Activated B cell treated with CpG ODN at 0.5 μM for 24 hours (primary cell): Measurements from ENCODE around the gene PARVG. TPM values are rescaled to one million over a fixed set of nuclear protein-coding genes. Genes with fewer than 3 reads are reported as not detected.

ENCODE experiments used
- ATAC-seq: fragments of 200-7000 bp; cut with Tn5 transposase; one replicate; pipeline ENCODE4 v1.10.0; 2021; ENCODE audit warnings: low read depth, mild to moderate bottlenecking, moderate library complexity
- CTCF ChIA-PET: fragments of 350-600 bp; sonication (Branson Sonifier 250); formaldehyde crosslinking; loops from one replicate; lab custom pipeline; 2021; ENCODE audit warnings: antibody characterized with exemption; lab: Charles Lee
- POLR2A ChIA-PET: fragments of 350-600 bp; sonication (Branson Sonifier 250); formaldehyde crosslinking; loops from one replicate; lab custom pipeline; 2021; ENCODE audit warnings: antibody characterized with exemption; lab: Charles Lee
- DNase-seq: peaks from one replicate; pipeline ENCODE4 v3.0.0; 2022
- H3K27ac Mint-ChIP-seq: one replicate; pipeline ENCODE4 v1.8.0; 2020; ENCODE audit warnings: mixed read lengths
- H3K27me3 Mint-ChIP-seq: one replicate; pipeline ENCODE4 v1.8.0; 2021; ENCODE audit warnings: mixed read lengths
- H3K36me3 Mint-ChIP-seq: one replicate; pipeline ENCODE4 v1.8.0; 2021; ENCODE audit warnings: low read depth, mixed read lengths
- H3K4me1 Mint-ChIP-seq: one replicate; pipeline ENCODE4 v1.8.0; 2021; ENCODE audit warnings: mixed read lengths
- H3K4me3 Mint-ChIP-seq: one replicate; pipeline ENCODE4 v1.8.0; 2020; ENCODE audit warnings: mild to moderate bottlenecking, mixed read lengths
- H3K9me3 Mint-ChIP-seq: one replicate; pipeline ENCODE4 v1.8.0; 2020; ENCODE audit warnings: mixed read lengths
- intact Hi-C: fragments of 100-400 bp; cut with micrococcal nuclease; formaldehyde crosslinking; loops from one replicate; pipeline ENCODE4 v1.15.1; 2024
- total RNA-seq: library from RNA; stranded (reverse); gene quantifications from 2 replicates; pipeline ENCODE4 v1.2.3, GENCODE V29; 2022
- TF ChIP-seq, protein P1 (sequence below): fragments of 200-600 bp; IDR thresholded peaks from one replicate; pipeline ENCODE4 v1.8.0; 2022; ENCODE audit warnings: antibody characterized with exemption, mild to moderate bottlenecking

The PARVG gene
- total RNA-seq, 1 donor from 2014 or later: 96.1 TPM

GRCh38 chr22:44164031-44164430 lies 16.7 kb upstream of the PARVG start:
- TF ChIP-seq, protein P1, sequence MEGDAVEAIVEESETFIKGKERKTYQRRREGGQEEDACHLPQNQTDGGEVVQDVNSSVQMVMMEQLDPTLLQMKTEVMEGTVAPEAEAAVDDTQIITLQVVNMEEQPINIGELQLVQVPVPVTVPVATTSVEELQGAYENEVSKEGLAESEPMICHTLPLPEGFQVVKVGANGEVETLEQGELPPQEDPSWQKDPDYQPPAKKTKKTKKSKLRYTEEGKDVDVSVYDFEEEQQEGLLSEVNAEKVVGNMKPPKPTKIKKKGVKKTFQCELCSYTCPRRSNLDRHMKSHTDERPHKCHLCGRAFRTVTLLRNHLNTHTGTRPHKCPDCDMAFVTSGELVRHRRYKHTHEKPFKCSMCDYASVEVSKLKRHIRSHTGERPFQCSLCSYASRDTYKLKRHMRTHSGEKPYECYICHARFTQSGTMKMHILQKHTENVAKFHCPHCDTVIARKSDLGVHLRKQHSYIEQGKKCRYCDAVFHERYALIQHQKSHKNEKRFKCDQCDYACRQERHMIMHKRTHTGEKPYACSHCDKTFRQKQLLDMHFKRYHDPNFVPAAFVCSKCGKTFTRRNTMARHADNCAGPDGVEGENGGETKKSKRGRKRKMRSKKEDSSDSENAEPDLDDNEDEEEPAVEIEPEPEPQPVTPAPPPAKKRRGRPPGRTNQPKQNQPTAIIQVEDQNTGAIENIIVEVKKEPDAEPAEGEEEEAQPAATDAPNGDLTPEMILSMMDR: no peak
- ATAC-seq: no peak

GRCh38 chr22:44165286-44165874 lies 15.3 kb upstream of the PARVG start:
- TF ChIP-seq, protein P1: no peak
- H3K36me3 Mint-ChIP-seq: peaks cover 47% of the 10 kb centered on the region
- DNase-seq (no peak), ATAC-seq (no peak)
- no peak overlapping the region for H3K27ac Mint-ChIP-seq
- ChIA-PET CTCF (no interaction called here), POLR2A (interaction anchor here (1.0 kb wide), 1 partner anchor 16 kb away, joined by 3 read pairs; the partner anchor contains the start of gene PARVG)
- no peaks in the 10 kb centered on the region for H3K9me3 Mint-ChIP-seq
- intact Hi-C loops: no loop called here
- no peaks in the 10 kb centered on the region for H3K4me1 Mint-ChIP-seq
- H3K4me3 Mint-ChIP-seq: no peak overlapping the region
- no peaks in the 10 kb centered on the region for H3K27me3 Mint-ChIP-seq

More at GRCh38 chr22:44164031-44164430, 16.7 kb upstream of the PARVG start:
- intact Hi-C loops: no loop called here
- no peaks in the 10 kb centered on the region for H3K9me3 Mint-ChIP-seq
- H3K4me3 Mint-ChIP-seq: no peak overlapping the region
- H3K36me3 Mint-ChIP-seq: peaks cover 54% of the 10 kb centered on the region
- H3K27me3 Mint-ChIP-seq: no peaks in the 10 kb centered on the region
- ChIA-PET POLR2A (no interaction called here), CTCF (no interaction called here)
- no peak for DNase-seq
- no peaks in the 10 kb centered on the region for H3K4me1 Mint-ChIP-seq
- no peak overlapping the region for H3K27ac Mint-ChIP-seq

- no peaks in the 10 kb centered on the region for H3K27me3 Mint-ChIP-seq
- peaks cover 42% of the 10 kb centered on the region for H3K36me3 Mint-ChIP-seq
- TF ChIP-seq, protein P1: no peak
- no peak overlapping the region for H3K27ac Mint-ChIP-seq
- ATAC-seq: no peak
- H3K9me3 Mint-ChIP-seq: no peaks in the 10 kb centered on the region
- no peak for DNase-seq
- ChIA-PET POLR2A (no interaction called here), CTCF (no interaction called here)
- intact Hi-C loops: no loop called here
- H3K4me3 Mint-ChIP-seq: no peak overlapping the region
- no peaks in the 10 kb centered on the region for H3K4me1 Mint-ChIP-seq
Measured at GRCh38 chr22:44166498-44167276, 14.0 kb upstream of the PARVG start.

GRCh38 chr22:44167501-44167900 lies 13.2 kb upstream of the PARVG start:
- Mint-ChIP-seq H3K27me3 (no peaks in the 10 kb centered on the region), H3K36me3 (peaks cover 40% of the 10 kb centered on the region), H3K4me3 (no peak overlapping the region), H3K27ac (no peak overlapping the region), H3K4me1 (peaks cover 8% of the 10 kb centered on the region), H3K9me3 (no peaks in the 10 kb centered on the region)
- ChIA-PET POLR2A (no interaction called here), CTCF (no interaction called here)
- no peak for DNase-seq
- TF ChIP-seq, protein P1: no peak
- ATAC-seq: no peak
- intact Hi-C loops: no loop called here

- H3K36me3 Mint-ChIP-seq: peaks cover 39% of the 10 kb centered on the region
- intact Hi-C loops: no loop called here
- no peak overlapping the region for H3K27ac Mint-ChIP-seq
- TF ChIP-seq, protein P1: no peak
- ATAC-seq (no peak), DNase-seq (no peak)
- peaks cover 15% of the 10 kb centered on the region for H3K4me1 Mint-ChIP-seq
- POLR2A ChIA-PET: no interaction called here
- no peaks in the 10 kb centered on the region for H3K9me3 Mint-ChIP-seq
- CTCF ChIA-PET: no interaction called here
- H3K4me3 Mint-ChIP-seq: no peak overlapping the region
- H3K27me3 Mint-ChIP-seq: no peaks in the 10 kb centered on the region
Measured at GRCh38 chr22:44168206-44168605, 12.5 kb upstream of the PARVG start.
